GM21619 (cell line): ENCODE data around the gene TCP11X1.
"Not testable (repeated sequence)": the region's sequence is repeated elsewhere in the genome, so short reads cannot be mapped to it uniquely, and the experiment has no call there.

ENCODE experiments used
- ATAC-seq: cut with Tn5 transposase; IDR thresholded peaks from one replicate; pipeline ENCODE4 v1.9.1; 2021; ENCODE audit not compliant: unreplicated experiment

The TCP11X1 gene

GRCh38 chrX:102214986-102215385 lies at the start of gene TCP11X1:
Gene TCP11X1 (plus strand): TSS chrX:102215301.
- ATAC-seq, result not testable (repeated sequence)

GRCh38 chrX:102185967-102186720 lies 29.0 kb upstream of the TCP11X1 start:
- no peak for ATAC-seq

- ATAC-seq, result not testable (repeated sequence)
These were observed 7.2 kb upstream of the TCP11X1 start for GRCh38 chrX:102207940-102208339.

GRCh38 chrX:102216497-102216896 lies 1.4 kb downstream of the TCP11X1 start:
- not testable (repeated sequence) for ATAC-seq

- ATAC-seq, result not testable (repeated sequence)
These were observed 20.6 kb downstream of the TCP11X1 start for GRCh38 chrX:102235678-102236077.

- not testable (repeated sequence) for ATAC-seq
These were observed 25.2 kb downstream of the TCP11X1 start for GRCh38 chrX:102240265-102240664.

- ATAC-seq, result not testable (repeated sequence)
These were observed 31.8 kb downstream of the TCP11X1 start, which contains the start of gene NXF2 for GRCh38 chrX:102246893-102247292. Gene NXF2 (plus strand): TSS chrX:102247167. CDS start chrX:102307079, 59,912 bp downstream.

- ATAC-seq, result not testable (repeated sequence)
These were observed 57.1 kb downstream of the TCP11X1 start for GRCh38 chrX:102272231-102272630.
